Stimulated activated naive CD8-positive, alpha-beta T cell treated with anti-CD3 and anti-CD28 coated beads, Interleukin-15, Interleukin-2, amounts not matched to agents 100 U/mL and 50 U/mL, for 24 hours (primary cell): ENCODE results near the gene SSUH2.
"Not testable (repeated sequence)": the region's sequence is repeated elsewhere in the genome, so short reads cannot be mapped to it uniquely, and the experiment has no call there.

Experiments used
- ATAC-seq: fragments of 150-1000 bp; cut with Tn5 transposase; one replicate; pipeline ENCODE4 v1.10.0; 2021
- DNase-seq: peaks from one replicate; pipeline ENCODE4 v3.0.0; 2021

SSUH2 gene

DNA sequence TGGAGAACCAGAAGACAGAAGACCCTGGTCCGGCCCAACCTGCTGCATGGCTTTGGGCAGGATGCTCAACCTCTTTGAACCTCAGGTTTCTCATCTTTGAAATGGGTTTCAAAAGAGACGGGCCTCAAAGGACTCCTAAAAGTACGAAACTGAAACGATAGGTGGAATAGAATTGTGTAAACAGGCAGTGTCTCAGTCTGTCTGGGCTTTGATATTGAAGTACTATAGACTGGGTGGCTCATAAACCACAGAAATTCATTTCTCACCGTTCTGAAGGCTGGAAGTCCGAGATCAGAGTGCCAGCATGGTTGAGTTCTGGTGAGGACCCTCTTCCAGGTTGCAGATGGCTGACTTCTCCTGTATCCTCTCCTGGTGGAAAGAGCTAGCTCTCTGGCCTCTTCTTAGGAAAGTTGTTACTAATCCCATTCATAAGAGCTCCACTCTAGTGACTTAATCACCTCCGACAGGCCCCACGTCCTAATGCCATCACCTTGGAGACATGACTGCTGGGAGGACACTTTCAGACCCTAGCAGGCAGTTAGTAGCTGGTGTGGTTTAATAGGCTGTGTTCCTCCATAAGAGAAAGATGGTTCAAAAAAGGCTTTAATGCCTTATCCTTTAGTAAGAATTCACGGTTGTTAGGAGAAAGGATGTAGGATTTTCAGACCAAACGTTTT, 35.7 kb downstream of the SSUH2 start:
- ATAC-seq: no peak
- DNase-seq: no peak

GRCh38 chr3:8608041-8608790, 36.4 kb downstream of the SSUH2 start:
- ATAC-seq (peak; percentile 36), DNase-seq (no peak)

- no peak for DNase-seq
- ATAC-seq: no peak
Measured at GRCh38 chr3:8607234-8608040, 37.2 kb downstream of the SSUH2 start.

GRCh38 chr3:8606701-8607231, 37.8 kb downstream of the SSUH2 start:
- ATAC-seq: no peak
- no peak for DNase-seq

- DNase-seq: no peak
- ATAC-seq: no peak
Measured at GRCh38 chr3:8604988-8605387, 39.6 kb downstream of the SSUH2 start.

GRCh38 chr3:8604006-8604405, 40.6 kb downstream of the SSUH2 start:
- ATAC-seq (no peak), DNase-seq (no peak)

DNA sequence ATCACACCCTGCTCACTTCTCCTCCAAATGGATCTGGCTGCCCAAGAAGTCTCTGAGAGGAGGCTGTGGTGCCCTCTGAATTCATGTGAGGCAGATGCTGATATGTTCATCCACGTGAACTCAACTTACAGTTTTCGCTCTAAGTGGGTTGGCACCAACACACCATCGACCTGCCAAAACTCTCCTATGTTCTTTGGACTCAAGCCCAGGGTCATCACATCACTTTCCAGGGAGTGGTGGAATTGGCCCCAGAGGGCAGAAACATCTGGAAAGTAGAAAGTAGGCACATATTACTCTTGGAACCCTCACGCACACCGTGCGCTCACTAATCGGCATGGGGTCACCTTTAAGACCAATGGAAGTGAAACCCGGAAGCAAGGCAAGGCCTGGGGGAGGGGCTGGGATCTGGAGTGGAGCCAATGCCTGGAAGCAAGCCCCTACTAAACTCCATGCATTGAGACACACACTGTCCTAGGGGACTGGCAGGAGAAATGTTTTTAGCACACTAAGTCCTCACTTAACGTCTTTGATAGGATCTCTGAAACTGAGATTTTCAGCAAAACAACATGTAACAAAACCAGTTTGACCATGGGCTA, 41.4 kb downstream of the SSUH2 start:
- no peak for DNase-seq
- no peak for ATAC-seq

DNA sequence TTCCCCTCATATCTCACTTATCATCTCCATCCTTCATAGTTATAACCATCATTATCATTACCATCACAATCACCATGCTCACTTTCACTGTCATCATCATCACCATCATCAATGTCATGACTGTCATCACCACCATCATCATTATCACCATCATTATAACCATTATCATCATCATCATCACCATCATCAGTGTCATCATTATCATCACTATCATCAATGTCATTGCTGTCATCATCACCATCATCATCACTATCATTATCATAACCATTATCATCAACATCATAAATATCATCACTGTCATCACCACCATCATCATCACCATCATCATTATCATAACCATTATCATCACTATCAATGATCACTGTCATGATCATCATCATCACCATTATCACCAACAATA, 44.1 kb downstream of the SSUH2 start:
- ATAC-seq: no peak
- DNase-seq: no peak

GRCh38 chr3:8599146-8599545, 45.5 kb downstream of the SSUH2 start:
- DNase-seq (no peak), ATAC-seq (no peak)

DNA sequence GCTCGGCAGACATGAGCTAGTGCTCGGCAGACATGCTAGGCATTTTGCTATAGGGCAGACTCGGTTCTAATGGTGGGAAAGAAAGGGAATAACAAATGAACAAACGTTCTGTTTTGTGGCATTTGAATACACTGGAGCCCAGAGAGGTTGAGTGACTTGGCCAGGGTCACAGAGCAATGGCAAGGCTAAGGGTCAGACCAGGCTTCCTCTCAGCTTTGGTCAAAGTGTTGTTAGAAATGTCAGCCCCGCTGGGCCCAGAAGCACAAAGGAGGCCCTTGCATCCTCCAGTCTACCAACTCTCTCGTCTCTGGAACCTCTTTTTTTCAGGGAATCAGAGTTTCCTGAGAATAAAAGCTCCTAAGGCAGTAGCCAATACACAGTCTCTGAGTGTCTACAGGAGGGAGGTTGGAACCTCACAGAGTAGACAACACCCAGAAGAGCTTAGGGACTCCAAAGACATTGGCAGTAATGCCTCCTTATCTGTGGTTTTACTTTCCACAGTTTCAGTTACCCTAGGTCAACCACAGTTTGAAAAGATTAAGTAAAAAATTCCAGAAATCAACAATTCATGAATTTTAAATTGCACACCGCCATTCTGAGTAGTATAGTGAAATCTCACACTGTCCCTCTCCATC, 47.3 kb downstream of the SSUH2 start:
- no peak for ATAC-seq

DNA sequence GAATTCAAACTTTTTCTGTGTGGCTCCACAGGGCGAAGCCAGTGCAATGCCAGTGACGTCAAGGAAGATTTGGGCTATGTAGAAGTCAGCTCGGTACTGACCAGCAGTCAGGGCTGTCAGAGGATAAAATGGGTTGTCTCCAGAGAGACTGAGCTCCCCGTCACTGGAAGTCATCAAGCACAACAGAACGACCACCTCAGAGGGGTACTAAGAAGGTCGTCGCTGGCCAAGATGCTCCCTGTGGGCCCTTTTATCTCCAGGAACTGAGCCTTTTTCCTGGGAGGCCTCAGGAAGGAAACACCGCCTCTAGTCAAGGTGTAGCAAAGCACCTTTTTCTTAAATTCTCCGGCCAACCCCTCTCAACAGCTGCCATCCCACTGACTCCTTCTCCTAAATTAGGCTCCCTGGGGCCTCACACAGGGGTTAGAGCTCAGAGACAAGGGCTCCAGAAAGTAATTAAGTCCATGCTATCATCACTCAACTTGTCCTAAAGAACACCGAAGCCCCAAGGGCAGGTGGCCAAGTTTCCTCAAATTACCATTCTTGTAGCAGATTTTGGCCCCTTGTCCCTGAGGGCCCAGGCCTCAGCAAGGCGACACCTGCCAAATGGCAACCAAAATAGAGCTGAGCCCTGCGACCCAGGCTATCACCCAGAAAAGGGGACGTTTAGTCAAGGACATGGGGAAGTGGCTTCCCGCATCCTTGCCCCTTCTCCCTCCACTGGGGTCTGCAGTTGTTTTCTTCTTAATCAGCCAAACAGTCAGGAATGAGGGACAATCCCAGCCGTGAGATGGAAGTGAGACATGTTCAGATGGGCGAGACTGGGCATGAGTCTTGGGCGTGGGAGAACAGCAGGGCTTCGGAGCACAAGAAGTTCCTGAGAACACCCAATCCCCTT, 48.0 kb downstream of the SSUH2 start:
- ATAC-seq (no peak), DNase-seq (no peak)

More for the DNA sequence above, 47.3 kb downstream of the SSUH2 start:
- no peak for DNase-seq

GRCh38 chr3:8595695-8596115, 48.9 kb downstream of the SSUH2 start:
- ATAC-seq: no peak
- DNase-seq: no peak

- ATAC-seq (no peak), DNase-seq (no peak)
Measured at GRCh38 chr3:8595252-8595651, 49.3 kb downstream of the SSUH2 start.

- ATAC-seq (peak; percentile 14), DNase-seq (no peak)
Measured at GRCh38 chr3:8593021-8593827, 51.4 kb downstream of the SSUH2 start.

- no peak for ATAC-seq
- DNase-seq: no peak
Measured at GRCh38 chr3:8589880-8590556, 54.6 kb downstream of the SSUH2 start.

GRCh38 chr3:8584661-8585060, 59.9 kb downstream of the SSUH2 start:
- ATAC-seq: no peak
- DNase-seq: no peak

- no peak for ATAC-seq
- DNase-seq: no peak
Measured at GRCh38 chr3:8581806-8582445, 62.7 kb downstream of the SSUH2 start.

- no peak for DNase-seq
Measured at GRCh38 chr3:8581373-8581772, 63.2 kb downstream of the SSUH2 start.

DNA sequence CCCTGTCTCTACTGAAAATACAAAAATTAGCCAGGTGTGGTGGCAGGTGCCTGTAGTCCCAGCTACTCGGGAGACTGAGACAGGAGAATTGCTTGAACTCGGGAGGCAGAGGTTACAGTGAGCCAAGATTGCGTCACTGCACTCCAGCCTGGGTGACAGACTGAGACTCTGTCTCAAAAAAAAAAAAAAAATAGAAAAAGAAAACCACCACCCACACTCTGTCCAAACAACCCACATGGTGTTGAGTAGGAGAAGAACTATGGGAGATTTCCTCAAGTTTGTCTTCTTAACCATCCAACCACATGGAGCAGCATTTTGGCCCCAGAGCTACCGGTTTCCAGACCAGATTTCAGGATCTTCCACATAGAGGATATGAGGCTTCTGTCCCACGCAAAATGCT, 64.2 kb downstream of the SSUH2 start:
- not testable (repeated sequence) for DNase-seq, ATAC-seq

More at GRCh38 chr3:8581373-8581772, 63.2 kb downstream of the SSUH2 start:
- ATAC-seq: no peak
